Measurements from ENCODE around the gene DPEP1. TPM values are rescaled to one million over a fixed set of nuclear protein-coding genes. Genes with fewer than 3 reads are reported as not detected.

DPEP1 gene
- total RNA-seq, 4 donors from 2014 or later: 0.39 to 2.5 (median 0.74) TPM

DNA sequence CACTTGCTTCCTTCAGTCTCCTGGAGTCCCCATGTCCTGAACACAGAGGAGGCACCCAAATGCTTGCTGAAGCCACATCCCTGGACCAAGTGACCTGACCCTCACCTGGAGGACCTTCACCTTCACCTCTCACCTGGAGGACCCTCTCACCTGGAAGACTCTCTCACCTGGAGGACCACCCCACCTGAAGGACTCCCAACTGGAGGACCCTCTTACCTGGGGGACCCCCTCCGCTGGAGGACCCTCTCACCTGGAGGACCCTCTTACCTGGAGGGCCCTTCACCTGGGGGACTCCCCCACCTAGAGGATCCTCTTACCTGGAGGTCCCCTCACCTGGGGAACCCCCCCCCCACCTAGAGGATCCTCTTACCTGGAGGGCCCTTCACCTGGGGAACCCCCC, 72.5 kb downstream of the DPEP1 start:
- WGBS, 2 donors: 100% methylated on average over 1 of the region's 1 CpG
- Histone ChIP-seq H3K36me3 (peaks cover 0 to 16% (median 0%) of the 10 kb centered on the region in 3 donors), H3K27me3 (no peaks in the 10 kb centered on the region), H3K9me3 (no peaks in the 10 kb centered on the region), H3K4me3 (peak overlapping the region in 1 of 4 donors; percentile 91), H3K4me1 (peaks cover 0 to 15% (median 4%) of the 10 kb centered on the region in 4 donors), H3K27ac (no peak overlapping the region)
- DNase-seq (ENCODE audit: low spot score in 2 of 2): no peak
- no peak for TF ChIP-seq POLR2A (IDR thresholded peaks at IDR 0.05)
- TF ChIP-seq EP300 (IDR thresholded peaks at IDR 0.05): no peak
- TF ChIP-seq, protein P1, sequence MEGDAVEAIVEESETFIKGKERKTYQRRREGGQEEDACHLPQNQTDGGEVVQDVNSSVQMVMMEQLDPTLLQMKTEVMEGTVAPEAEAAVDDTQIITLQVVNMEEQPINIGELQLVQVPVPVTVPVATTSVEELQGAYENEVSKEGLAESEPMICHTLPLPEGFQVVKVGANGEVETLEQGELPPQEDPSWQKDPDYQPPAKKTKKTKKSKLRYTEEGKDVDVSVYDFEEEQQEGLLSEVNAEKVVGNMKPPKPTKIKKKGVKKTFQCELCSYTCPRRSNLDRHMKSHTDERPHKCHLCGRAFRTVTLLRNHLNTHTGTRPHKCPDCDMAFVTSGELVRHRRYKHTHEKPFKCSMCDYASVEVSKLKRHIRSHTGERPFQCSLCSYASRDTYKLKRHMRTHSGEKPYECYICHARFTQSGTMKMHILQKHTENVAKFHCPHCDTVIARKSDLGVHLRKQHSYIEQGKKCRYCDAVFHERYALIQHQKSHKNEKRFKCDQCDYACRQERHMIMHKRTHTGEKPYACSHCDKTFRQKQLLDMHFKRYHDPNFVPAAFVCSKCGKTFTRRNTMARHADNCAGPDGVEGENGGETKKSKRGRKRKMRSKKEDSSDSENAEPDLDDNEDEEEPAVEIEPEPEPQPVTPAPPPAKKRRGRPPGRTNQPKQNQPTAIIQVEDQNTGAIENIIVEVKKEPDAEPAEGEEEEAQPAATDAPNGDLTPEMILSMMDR (IDR thresholded peaks at IDR 0.05): no peak

DNA sequence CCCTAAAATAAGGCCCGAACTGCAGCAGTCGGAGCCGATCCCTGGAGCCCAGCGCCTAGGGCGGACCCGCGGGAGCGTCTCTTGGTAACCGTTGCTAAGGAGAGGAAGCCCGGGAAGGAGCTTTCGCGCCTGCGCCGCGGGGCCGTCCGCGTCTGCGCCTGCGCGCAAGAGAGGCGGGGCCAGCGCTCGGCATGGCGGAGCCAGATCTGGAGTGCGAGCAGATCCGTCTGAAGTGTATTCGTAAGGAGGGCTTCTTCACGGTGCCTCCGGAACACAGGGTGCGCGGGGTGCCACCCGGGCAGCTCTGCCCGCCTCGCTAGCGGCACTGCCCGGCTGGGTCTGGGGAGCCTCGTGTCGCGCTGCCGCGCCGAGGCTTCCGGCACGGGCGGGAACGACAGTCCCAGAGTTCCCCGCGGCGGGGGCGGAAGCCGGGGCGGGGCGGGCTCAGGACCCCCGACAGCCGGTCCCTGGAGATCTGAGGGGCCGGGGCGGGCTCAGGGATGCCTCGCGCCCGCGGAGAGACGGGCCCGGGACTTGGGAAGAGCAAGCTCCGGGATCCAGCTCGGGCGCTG, 73.2 kb downstream of the DPEP1 start, which contains the start of gene CDK10:
CDK10 (plus strand) TSS at position 170 of the 572 bp plus-strand sequence; CDS start at position 192, 22 bp downstream.
- peak; percentile 68 to 94 for TF ChIP-seq EP300 (IDR thresholded peaks at IDR 0.05)
- TF ChIP-seq, protein P1 (IDR thresholded peaks at IDR 0.05): peak in 1 of 5 experiments; percentile 50
- peak in 1 of 2 donors; percentile 83 for TF ChIP-seq POLR2A (IDR thresholded peaks at IDR 0.05)
- 0 to 1% methylated on average over 23 to 25 of the region's 67 CpGs for WGBS, 2 donors
- Histone ChIP-seq H3K27ac (peak within 1 kb of the TSS; percentile 63 to 96 (median 84)), H3K36me3 (peaks cover 0 to 23% (median 2%) of the 10 kb centered on the region in 3 donors), H3K4me3 (peak within 1 kb of the TSS; percentile 62 to 91 (median 76)), H3K9me3 (no peaks in the 10 kb centered on the region), H3K4me1 (peaks cover 0 to 15% (median 4%) of the 10 kb centered on the region in 4 donors), H3K27me3 (no peaks in the 10 kb centered on the region)
- peak; percentile 78 to 83 for DNase-seq (ENCODE audit: low spot score in 2 of 2)

GRCh38 chr16:89687092-89687940, 73.9 kb downstream of the DPEP1 start:
- Histone ChIP-seq H3K27ac (peak overlapping the region; percentile 63 to 96 (median 84)), H3K36me3 (peaks cover 0 to 30% (median 2%) of the 10 kb centered on the region in 3 donors), H3K27me3 (no peaks in the 10 kb centered on the region), H3K9me3 (no peaks in the 10 kb centered on the region), H3K4me3 (peak overlapping the region; percentile 62 to 91 (median 76)), H3K4me1 (peaks cover 0 to 15% (median 4%) of the 10 kb centered on the region in 4 donors)
- no peak for DNase-seq (ENCODE audit: low spot score in 2 of 2)
- 14 to 17% methylated on average over 35 to 36 of the region's 42 CpGs for WGBS, 2 donors
- TF ChIP-seq, protein P1 (IDR thresholded peaks at IDR 0.05): no peak
- TF ChIP-seq EP300 (IDR thresholded peaks at IDR 0.05) (no peak), POLR2A (IDR thresholded peaks at IDR 0.05) (no peak)

Other genes starting within 250 kb of the DPEP1 start
- 100 to 1,000 TPM; 104 to 177 (median 112) TPM for gene ANKRD11, start 123.1 kb upstream of the DPEP1 start, total RNA-seq
- 100 to 1,000 TPM; 102 to 178 (median 127) TPM for gene SPG7, start 105.2 kb upstream of the DPEP1 start, total RNA-seq
- gene RPL13, start 53.0 kb upstream of the DPEP1 start, total RNA-seq: 1,000 to 10,000 TPM; 5,811 to 9,745 (median 6,935) TPM
- 10 to 100 TPM in 1 of 4 donors, 1 to 10 TPM in 1, under 1 TPM in 1, not detected in 1; 0.90 to 10.0 (median 4.2) TPM for gene CPNE7, start 37.9 kb upstream of the DPEP1 start, total RNA-seq
- gene CHMP1A, start 44.1 kb downstream of the DPEP1 start, total RNA-seq: 100 to 1,000 TPM in 1 of 4 donors, 10 to 100 TPM in 3; 90.0 to 109 (median 92.7) TPM
- 1 to 10 TPM; 4.8 to 9.0 (median 7.2) TPM for gene SPATA33, start 44.2 kb downstream of the DPEP1 start, total RNA-seq
- gene CDK10, start 73.0 kb downstream of the DPEP1 start, total RNA-seq: 10 to 100 TPM; 32.6 to 93.6 (median 65.7) TPM
- gene SPATA2L, start 88.1 kb downstream of the DPEP1 start, total RNA-seq: 10 to 100 TPM; 10.7 to 33.6 (median 16.1) TPM
- gene VPS9D1, start 107.3 kb downstream of the DPEP1 start, total RNA-seq: 10 to 100 TPM in 1 of 4 donors, 1 to 10 TPM in 3; 5.9 to 14.1 (median 7.0) TPM
- 100 to 1,000 TPM in 1 of 4 donors, 10 to 100 TPM in 3; 48.6 to 146 (median 68.8) TPM for gene ZNF276, start 107.9 kb downstream of the DPEP1 start, total RNA-seq
- gene FANCA, start 203.0 kb downstream of the DPEP1 start, total RNA-seq: 1 to 10 TPM in 3 of 4 donors, under 1 TPM in 1; 0.98 to 7.8 (median 1.6) TPM
- 1 to 10 TPM in 3 of 4 donors, not detected in 1; 1.1 to 7.2 (median 3.1) TPM for gene SPIRE2, start 214.8 kb downstream of the DPEP1 start, total RNA-seq